ENCODE measurements around the gene NEK1. TPM values are rescaled to one million over a fixed set of nuclear protein-coding genes. Genes with fewer than 3 reads are reported as not detected.
A peak's percentile ranks its signal among the peaks of the same experiment; 100 is the strongest.

Gene NEK1
- polyA plus RNA-seq, 1 of the 3 experiments (the other 2 are of a cell fraction): 2.0 TPM

DNA sequence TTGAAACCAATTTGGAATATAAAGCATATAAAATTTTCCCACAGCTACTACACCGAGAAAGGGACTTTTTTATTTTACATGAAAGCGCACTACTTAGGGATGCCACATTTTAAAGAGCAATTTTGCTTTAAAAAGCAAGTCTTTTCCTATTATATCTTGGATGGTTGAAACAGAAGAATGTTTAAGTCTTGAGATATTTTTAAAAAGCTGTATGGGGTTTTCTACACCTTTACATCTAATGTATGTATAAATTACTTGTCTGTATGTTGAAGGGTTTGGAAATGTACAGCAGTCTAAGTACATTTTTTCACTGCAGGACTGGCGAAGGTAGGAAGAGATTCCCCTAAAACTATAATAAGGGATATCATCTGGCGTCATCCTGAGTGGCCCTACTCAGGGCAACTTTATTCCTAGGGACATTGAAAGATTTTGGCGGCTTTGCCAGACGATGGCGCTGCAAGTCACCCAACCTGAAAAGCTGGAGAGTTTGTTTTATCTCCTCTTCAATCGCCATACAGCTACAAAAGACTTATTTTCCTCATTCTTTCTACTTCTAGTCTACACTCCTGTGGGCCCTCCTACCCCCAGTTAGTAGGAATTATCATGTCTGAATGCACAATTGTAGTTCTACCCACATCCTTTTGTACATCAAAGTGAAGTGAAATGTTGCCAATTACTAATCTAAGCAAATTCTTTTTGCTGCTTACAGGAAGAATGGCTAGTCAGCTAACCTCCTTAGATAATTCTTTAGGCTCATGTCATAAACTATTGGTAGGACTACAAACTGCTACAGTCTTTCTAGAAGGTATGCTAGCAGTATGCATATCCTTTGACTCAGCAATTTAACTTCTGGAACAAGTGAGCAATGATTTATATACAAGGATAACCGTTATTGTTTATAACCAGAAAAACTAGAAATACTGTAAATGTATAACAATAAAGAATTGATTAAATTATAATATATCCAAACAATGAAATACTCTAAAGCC lies 782 bp upstream of the NEK1 start (continued):
- TF ChIP-seq, protein P1, sequence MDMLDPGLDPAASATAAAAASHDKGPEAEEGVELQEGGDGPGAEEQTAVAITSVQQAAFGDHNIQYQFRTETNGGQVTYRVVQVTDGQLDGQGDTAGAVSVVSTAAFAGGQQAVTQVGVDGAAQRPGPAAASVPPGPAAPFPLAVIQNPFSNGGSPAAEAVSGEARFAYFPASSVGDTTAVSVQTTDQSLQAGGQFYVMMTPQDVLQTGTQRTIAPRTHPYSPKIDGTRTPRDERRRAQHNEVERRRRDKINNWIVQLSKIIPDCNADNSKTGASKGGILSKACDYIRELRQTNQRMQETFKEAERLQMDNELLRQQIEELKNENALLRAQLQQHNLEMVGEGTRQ (IDR thresholded peaks at IDR 0.05; ENCODE audit: borderline replicate concordance, low read depth, low read length): no peak
- TF ChIP-seq SIN3A (IDR thresholded peaks at IDR 0.05; ENCODE audit: borderline replicate concordance, low read depth, low read length) (0 out of 2 replicates have a peak, but pooled peaks have one; percentile 49), ELF1 (IDR thresholded peaks at IDR 0.05) (no peak), GATA2 (CRISPR knock-in tag; IDR thresholded peaks at IDR 0.05) (peak; percentile 80), IRF3 (IDR thresholded peaks at IDR 0.05; ENCODE audit: low read depth, low read length) (0 out of 2 replicates have a peak, but pooled peaks have one; percentile 10), USF1 (IDR thresholded peaks at IDR 0.05; ENCODE audit: borderline replicate concordance, low read depth) (no peak), JUND (IDR thresholded peaks at IDR 0.05) (no peak), YY1 (IDR thresholded peaks at IDR 0.05; ENCODE audit: low read depth) (no peak), RAD21 (IDR thresholded peaks at IDR 0.05; ENCODE audit: low read length) (peak; percentile 83), EP300 (IDR thresholded peaks at IDR 0.05; ENCODE audit: borderline replicate concordance in 1 of 2, low read depth in 1 of 2, low read length in 1 of 2) (no peak), TCF12 (IDR thresholded peaks at IDR 0.05) (0 out of 2 replicates have a peak, but pooled peaks have one; percentile 21)

DNA sequence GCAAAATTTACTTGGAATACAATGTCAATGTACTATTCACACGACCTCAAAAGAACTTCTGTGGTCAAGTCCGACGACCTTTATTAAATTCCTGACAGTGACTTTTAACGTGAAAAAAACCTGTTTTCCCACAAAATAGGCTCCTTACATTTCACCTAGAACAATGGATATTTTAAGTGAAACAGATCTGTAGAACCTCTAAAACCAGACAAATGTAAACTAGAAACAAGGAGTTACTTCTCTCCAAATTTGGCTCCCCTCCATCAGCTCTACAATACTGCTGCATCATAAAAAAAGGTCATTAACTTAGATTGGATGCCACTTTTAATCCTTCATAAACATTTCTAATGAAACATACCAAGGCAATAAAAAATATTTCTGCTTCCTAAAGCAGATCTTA lies 1.2 kb downstream of the NEK1 start:
- ChIA-PET POLR2A (no interaction called here), CTCF (interaction anchor here (1.4 to 2.8 kb wide), 2 partner anchors 437 kb away, joined by 3 to 11 read pairs; no protein-coding TSS in a partner anchor)
- Histone ChIP-seq H3F3A (replicated peaks; ENCODE audit: insufficient read depth) (peaks cover 12% of the 10 kb centered on the region), H3K4me1 (ENCODE audit: control insufficient read depth in 1 of 2, insufficient read depth in 2 of 2, low read depth in 1 of 2, low read length in 1 of 2) (peaks cover 8% of the 10 kb centered on the region in 2 experiments; a peak in 1 of 4 replicates), H3K27me3 (ENCODE audit: insufficient read depth) (no peaks in the 10 kb centered on the region), H3K4me3 (ENCODE audit: low read depth in 2 of 2, low read length in 1 of 2) (peak overlapping the region; percentile 95 to 97), H3K79me2 (ENCODE audit: insufficient read depth) (peaks cover 36% of the 10 kb centered on the region), H3K9me2 (no peaks in the 10 kb centered on the region), H3K36me3 (replicated peaks in 1 of 2; ENCODE audit: control insufficient read depth in 1 of 2, insufficient read depth in 2 of 2, low read length in 1 of 2) (peaks cover 0 to 9% of the 10 kb centered on the region in 2 experiments), H3K9ac (peak overlapping the region; percentile 82), H2AFZ (ENCODE audit: low read depth) (0 out of 2 replicates have a peak overlapping the region, but pooled peaks have one; percentile 96), H3K9me3 (no peaks in the 10 kb centered on the region), H4K20me1 (ENCODE audit: insufficient read depth) (no peaks in the 10 kb centered on the region), H3K4me2 (peak overlapping the region; percentile 84), H3K27ac (ENCODE audit: low read depth in 2 of 2, low read length in 1 of 2) (peak overlapping the region in 1 of 2 experiments; percentile 90; a peak in 2 of 4 replicates)
- 36% methylated on average over 4 of the region's 4 CpGs for WGBS (ENCODE audit: low lambda C conversion rate)
- DNase-seq: no peak
- no peak for TF ChIP-seq EP300 (IDR thresholded peaks at IDR 0.05; ENCODE audit: borderline replicate concordance in 1 of 2, low read depth in 1 of 2, low read length in 1 of 2)
